ENCODE data around the gene GLOD5.

GLOD5 gene

DNA sequence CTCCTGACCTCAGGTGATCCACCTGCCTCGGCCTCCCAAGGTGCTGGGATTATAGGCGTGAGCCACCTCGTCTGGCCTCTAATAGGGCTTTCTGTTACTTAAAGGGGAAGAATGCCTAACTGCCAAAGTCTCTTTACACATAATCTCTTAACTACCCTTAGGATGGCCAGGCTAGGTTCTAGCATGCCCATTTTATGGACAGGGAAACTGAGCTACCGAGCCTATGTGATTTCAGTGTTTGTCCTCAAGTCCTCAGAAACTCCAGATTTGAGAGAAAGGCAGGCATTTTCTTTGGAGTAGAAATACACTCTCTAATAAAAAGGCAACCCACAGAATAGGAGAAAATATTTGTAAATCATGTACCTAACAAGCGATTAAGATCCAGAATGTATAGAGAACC is 12.4 kb upstream of the GLOD5 start:
- H3K27me3 ChIP-seq (ENCODE audit: insufficient read depth, poor library complexity, severe bottlenecking): no peaks in the 10 kb centered on the region
- no peak for DNase-seq (ENCODE audit: low read depth in 1 of 2, low spot score in 1 of 2)
- H3K27ac ChIP-seq (replicated peaks): no peak overlapping the region
- no peak for TF ChIP-seq REST (IDR thresholded peaks at IDR 0.05; ENCODE audit: insufficient replicate concordance, low read depth)
- no peak for TF ChIP-seq SPI1 (IDR thresholded peaks at IDR 0.05; ENCODE audit: borderline replicate concordance, low read depth)
- TF ChIP-seq, protein P1, sequence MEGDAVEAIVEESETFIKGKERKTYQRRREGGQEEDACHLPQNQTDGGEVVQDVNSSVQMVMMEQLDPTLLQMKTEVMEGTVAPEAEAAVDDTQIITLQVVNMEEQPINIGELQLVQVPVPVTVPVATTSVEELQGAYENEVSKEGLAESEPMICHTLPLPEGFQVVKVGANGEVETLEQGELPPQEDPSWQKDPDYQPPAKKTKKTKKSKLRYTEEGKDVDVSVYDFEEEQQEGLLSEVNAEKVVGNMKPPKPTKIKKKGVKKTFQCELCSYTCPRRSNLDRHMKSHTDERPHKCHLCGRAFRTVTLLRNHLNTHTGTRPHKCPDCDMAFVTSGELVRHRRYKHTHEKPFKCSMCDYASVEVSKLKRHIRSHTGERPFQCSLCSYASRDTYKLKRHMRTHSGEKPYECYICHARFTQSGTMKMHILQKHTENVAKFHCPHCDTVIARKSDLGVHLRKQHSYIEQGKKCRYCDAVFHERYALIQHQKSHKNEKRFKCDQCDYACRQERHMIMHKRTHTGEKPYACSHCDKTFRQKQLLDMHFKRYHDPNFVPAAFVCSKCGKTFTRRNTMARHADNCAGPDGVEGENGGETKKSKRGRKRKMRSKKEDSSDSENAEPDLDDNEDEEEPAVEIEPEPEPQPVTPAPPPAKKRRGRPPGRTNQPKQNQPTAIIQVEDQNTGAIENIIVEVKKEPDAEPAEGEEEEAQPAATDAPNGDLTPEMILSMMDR (IDR thresholded peaks at IDR 0.05; ENCODE audit: insufficient read depth, low read length): no peak
- TF ChIP-seq GABPA (IDR thresholded peaks at IDR 0.05; ENCODE audit: low read depth): no peak
- TF ChIP-seq POLR2AphosphoS5 (IDR thresholded peaks at IDR 0.05; ENCODE audit: low read depth): no peak
- no peak overlapping the region for H3K4me3 ChIP-seq (replicated peaks; ENCODE audit: insufficient read depth, low read length)

DNA sequence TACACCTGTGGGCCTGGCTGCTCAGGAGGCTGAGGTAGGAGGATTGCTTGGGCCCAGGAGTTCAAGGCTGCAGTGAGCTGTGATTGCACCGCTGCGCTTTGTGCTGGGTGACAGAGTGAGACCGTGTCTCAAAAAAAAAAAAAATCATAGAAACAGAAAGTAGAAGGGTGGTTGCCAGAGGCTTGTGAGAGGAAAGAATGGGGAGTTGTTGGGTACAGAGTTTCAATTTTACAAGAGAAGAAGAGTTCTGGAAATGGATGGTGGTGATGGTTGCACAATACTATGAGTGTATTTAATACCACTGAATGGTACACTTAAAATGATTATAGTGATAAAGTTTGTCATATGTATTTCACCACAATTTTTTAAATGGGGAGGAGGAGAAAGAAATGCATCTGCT is 10.2 kb upstream of the GLOD5 start:
- Histone ChIP-seq H3K27me3 (ENCODE audit: insufficient read depth, poor library complexity, severe bottlenecking) (no peaks in the 10 kb centered on the region), H3K4me3 (replicated peaks; ENCODE audit: insufficient read depth, low read length) (no peak overlapping the region), H3K27ac (replicated peaks) (no peak overlapping the region)
- TF ChIP-seq, protein P1 (IDR thresholded peaks at IDR 0.05; ENCODE audit: insufficient read depth, low read length): no peak
- no peak for DNase-seq (ENCODE audit: low read depth in 1 of 2, low spot score in 1 of 2)

- TF ChIP-seq REST (IDR thresholded peaks at IDR 0.05; ENCODE audit: insufficient replicate concordance, low read depth) (no peak), GABPA (IDR thresholded peaks at IDR 0.05; ENCODE audit: low read depth) (no peak), POLR2AphosphoS5 (IDR thresholded peaks at IDR 0.05; ENCODE audit: low read depth) (no peak), SPI1 (IDR thresholded peaks at IDR 0.05; ENCODE audit: borderline replicate concordance, low read depth) (no peak)
- Histone ChIP-seq H3K27me3 (ENCODE audit: insufficient read depth, poor library complexity, severe bottlenecking) (no peaks in the 10 kb centered on the region), H3K4me3 (replicated peaks; ENCODE audit: insufficient read depth, low read length) (no peak overlapping the region), H3K27ac (replicated peaks) (no peak overlapping the region)
- DNase-seq (ENCODE audit: low read depth in 1 of 2, low spot score in 1 of 2): no peak
These were observed 9.0 kb upstream of the GLOD5 start for GRCh38 chrX:48752498-48752897.

GRCh38 chrX:48753708-48754228 is 7.8 kb upstream of the GLOD5 start:
- Histone ChIP-seq H3K27me3 (ENCODE audit: insufficient read depth, poor library complexity, severe bottlenecking) (no peaks in the 10 kb centered on the region), H3K27ac (replicated peaks) (no peak overlapping the region), H3K4me3 (replicated peaks; ENCODE audit: insufficient read depth, low read length) (no peak overlapping the region)
- TF ChIP-seq GABPA (IDR thresholded peaks at IDR 0.05; ENCODE audit: low read depth) (no peak), REST (IDR thresholded peaks at IDR 0.05; ENCODE audit: insufficient replicate concordance, low read depth) (no peak), POLR2AphosphoS5 (IDR thresholded peaks at IDR 0.05; ENCODE audit: low read depth) (no peak), SPI1 (IDR thresholded peaks at IDR 0.05; ENCODE audit: borderline replicate concordance, low read depth) (no peak)
- TF ChIP-seq, protein P1 (IDR thresholded peaks at IDR 0.05; ENCODE audit: insufficient read depth, low read length): no peak
- DNase-seq (ENCODE audit: low read depth in 1 of 2, low spot score in 1 of 2): no peak

Data from HL-60 (cell line).